Mammary epithelial cell (primary cell): ENCODE measurements around the gene OR2V2.

Experiments used
- EZH2 ChIP-seq: IDR thresholded peaks from 2 replicates; pipeline ENCODE4 v1.6.1; 2012; ENCODE audit warnings: low read length, inconsistent platforms, borderline replicate concordance
- TF ChIP-seq, protein P1 (sequence below), 2 donors: IDR thresholded peaks in 1 of 2; conservative IDR thresholded peaks in 1 of 2; 2 replicates each; pipeline ENCODE4 v1.5.1; 2011 to 2012; ENCODE audit warnings: inconsistent platforms in 2 of 2, low read length in 2 of 2, mild to moderate bottlenecking in 2 of 2, control low read depth in 1 of 2, low read depth in 1 of 2; ENCODE audit not compliant: insufficient read depth in 1 of 2; ENCODE audit errors: extremely low read depth in 1 of 2

DNA sequence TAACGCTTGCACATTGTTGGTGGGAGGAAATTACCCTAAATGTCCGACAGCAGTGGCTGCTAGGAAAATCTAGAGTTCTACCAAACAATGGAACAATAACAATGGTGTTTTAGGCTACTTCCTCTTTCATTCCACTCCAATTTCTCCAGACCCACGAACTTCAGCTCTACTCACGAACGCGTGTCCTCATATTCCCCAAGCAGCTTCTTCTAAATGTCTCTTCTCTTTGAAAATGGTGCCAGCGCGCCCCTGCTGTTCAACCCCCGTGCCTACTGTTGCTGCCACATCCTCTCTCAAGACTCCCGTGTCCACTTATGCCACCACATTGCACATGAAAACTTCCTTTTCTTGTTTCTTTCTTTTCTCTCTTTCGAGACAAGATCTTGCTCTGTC lies 25.6 kb downstream of the OR2V2 start:
- TF ChIP-seq, protein P1, sequence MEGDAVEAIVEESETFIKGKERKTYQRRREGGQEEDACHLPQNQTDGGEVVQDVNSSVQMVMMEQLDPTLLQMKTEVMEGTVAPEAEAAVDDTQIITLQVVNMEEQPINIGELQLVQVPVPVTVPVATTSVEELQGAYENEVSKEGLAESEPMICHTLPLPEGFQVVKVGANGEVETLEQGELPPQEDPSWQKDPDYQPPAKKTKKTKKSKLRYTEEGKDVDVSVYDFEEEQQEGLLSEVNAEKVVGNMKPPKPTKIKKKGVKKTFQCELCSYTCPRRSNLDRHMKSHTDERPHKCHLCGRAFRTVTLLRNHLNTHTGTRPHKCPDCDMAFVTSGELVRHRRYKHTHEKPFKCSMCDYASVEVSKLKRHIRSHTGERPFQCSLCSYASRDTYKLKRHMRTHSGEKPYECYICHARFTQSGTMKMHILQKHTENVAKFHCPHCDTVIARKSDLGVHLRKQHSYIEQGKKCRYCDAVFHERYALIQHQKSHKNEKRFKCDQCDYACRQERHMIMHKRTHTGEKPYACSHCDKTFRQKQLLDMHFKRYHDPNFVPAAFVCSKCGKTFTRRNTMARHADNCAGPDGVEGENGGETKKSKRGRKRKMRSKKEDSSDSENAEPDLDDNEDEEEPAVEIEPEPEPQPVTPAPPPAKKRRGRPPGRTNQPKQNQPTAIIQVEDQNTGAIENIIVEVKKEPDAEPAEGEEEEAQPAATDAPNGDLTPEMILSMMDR (conservative IDR thresholded peaks at IDR 0.05 in 1 of 2, IDR thresholded peaks at IDR 0.05 in 1 of 2; ENCODE audit: extremely low read depth in 1 of 2, insufficient read depth in 1 of 2, low read depth in 1 of 2, low read length in 2 of 2): no peak
- TF ChIP-seq EZH2: no peak
